Activated T-helper 1 cell treated with anti-CD3 and anti-CD28 coated beads, Interleukin-2, amount 50 U/mL, for 16 hours (primary cell): ENCODE results near the gene POLR3A.

Source experiments
- DNase-seq, 2 donors: peaks; one replicate each; pipeline ENCODE4 v3.0.0-alpha.2; 2020; ENCODE audit warnings: low read depth in 1 of 2, low spot score in 1 of 2

Gene POLR3A

DNA sequence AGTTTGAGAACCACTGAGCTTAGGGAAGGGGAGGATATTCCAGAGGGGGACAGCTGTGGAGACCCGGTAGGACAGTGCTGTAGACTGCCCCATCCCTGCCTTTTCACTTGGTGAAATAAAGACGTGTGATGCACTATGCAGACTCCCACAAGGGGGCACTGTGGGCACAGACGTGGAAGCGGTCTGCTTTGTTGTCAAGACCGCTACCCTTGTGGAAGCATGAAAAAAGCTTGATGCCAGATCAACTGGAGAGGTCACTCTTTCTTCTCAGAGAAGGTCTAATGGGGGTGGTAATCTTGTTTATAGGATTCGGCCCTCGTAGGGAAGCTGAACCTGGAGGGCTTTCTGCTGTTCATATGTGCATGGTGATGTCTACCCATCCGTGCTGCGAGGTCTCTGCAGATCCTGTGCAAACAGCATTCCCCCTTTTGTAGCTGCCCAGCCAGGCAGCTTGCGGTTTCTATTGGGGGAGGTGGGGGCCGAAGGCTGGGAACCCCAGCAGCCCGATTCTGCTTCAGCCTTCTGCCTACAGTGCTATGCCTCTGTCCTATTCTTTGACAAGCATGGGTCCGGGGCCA lies 18.1 kb upstream of the POLR3A start:
- DNase-seq: peak; percentile 60 to 73

DNA sequence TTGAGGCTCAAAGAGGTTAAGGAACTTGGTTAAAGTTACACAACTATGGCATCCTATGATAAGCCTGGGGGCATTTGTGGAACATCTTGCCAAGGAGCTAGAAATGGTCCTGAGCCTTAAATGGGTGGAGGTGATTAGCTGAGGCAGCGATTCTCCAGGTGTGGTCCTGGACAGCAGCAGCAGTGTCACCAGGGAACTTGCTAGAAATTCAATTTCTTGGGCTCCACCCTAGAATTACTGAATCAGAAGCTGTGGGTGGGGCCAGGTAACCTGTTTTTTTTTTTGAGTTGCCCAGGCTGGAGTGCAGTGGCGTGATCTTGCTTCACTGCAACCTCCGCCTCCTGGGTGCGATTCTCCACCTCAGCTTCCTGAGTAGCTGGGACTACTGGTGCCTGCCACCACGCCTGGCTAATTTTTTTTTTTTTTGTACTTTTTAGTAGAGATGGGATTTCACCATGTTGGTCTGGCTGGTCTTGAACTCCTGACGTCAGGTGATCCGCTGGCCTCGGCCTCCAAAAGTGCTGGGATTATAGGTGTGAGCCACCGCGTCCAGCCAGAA lies 17.5 kb upstream of the POLR3A start:
- DNase-seq: no peak

DNA sequence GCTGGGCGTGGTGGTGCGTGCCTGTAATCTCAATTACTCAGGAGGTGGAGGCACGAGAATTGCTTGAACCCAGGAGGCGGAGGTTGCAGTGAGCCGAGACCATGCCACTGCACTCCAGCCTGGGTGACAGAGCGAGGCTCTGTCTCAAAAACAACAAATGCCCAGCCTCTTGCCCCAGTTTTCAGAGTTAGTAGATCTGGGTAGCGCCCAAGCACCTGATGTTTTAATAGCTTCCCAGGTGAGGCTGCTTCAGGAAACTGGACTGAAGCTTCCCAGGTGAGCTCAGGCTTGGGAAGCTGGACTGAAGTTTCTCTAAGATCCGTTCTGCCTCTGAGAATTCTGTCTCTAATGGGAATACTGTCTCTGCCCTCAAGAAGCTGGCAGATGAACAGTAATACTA lies 16.5 kb upstream of the POLR3A start:
- DNase-seq: no peak

DNA sequence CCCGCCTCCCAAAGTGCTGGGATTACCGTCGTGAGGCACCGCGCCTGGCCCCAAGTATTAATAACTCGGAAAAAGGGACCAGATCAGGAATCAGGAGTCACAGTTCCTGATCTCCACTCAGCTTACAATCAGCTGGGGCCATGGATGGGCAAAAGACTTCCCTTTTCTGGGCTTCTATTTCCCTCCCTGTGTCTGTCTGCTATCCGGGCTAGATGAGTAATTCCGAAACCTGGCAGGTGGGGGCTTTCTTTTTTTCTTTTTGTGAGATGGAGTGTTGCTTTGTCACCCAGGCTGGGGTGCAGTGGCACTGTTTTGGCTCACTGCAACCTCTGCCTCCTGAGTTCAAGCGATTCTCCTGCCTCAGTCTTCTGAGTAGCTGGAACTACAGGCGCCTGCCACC lies 15.9 kb upstream of the POLR3A start:
- DNase-seq: no peak

- no peak for DNase-seq
These were observed 15.4 kb upstream of the POLR3A start for GRCh38 chr10:78044699-78045098.

DNA sequence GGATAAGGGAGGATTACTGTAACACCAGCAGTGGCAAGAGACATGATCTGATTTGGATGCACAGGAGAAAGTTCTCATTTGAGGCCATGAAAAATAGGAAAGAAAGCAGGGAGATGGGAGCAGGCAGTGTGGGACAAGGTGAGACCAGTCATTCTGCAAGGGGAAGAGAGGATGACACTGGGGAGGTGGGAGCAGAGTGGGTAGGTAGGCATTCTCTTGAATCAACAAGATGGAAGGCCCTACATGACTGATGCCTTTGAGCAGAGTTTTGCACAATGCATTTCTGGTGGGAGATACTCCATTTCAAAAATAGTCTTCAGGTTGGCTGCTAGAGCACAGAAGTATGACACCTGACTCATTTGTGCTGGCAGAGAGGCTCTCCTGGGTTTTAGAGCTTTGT lies 14.9 kb upstream of the POLR3A start:
- DNase-seq: no peak

DNA sequence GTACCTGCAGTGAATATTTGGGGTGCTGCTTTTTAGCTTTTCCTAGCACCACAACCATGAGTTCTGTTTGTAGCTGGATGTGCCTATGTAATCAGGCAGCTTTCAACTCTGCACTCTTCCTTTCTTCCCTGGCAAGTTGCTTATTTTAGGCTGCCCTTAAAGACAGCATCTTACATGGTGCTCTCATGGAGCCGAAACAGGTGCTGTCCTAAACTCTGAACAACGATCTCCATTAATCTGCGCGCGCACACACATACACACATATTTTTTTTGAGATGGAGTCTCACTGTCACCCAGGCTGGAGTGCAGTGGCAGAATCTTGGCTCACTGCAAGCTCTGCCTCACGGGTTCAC lies 13.4 kb upstream of the POLR3A start:
- DNase-seq: no peak

DNA sequence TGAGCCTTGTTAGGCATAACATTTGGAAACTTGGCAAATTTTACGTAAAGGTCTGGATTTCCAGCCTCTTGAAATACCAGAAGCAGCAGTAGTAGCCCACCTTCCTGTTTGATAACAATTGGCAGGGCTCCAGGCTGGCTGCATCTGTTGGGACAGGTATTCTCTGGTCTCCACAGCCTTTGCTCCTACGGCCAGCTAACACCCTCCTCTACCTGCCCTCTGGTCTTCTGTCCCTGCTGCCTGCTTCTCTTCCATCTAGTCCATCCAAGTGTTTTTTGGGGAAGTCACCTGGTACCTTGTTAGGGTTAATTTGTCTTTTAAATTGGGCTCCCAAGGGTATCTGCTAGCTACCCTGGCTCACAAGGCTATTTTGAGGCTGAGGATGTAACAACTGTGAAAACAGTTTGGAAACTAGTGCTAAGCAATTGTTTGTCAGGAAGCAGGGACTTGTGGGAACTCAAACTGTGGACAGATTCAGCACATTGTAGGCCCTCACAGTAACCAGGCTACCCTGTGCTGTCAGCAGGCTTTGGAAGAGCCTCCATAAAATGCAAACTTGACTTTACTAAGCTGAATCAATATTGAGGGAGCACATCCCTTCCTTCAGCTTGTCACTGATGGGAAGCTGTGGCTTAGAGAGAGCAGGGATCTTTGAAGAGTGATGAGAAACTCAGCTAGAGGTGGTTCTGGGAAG lies 12.9 kb upstream of the POLR3A start:
- DNase-seq: no peak

DNA sequence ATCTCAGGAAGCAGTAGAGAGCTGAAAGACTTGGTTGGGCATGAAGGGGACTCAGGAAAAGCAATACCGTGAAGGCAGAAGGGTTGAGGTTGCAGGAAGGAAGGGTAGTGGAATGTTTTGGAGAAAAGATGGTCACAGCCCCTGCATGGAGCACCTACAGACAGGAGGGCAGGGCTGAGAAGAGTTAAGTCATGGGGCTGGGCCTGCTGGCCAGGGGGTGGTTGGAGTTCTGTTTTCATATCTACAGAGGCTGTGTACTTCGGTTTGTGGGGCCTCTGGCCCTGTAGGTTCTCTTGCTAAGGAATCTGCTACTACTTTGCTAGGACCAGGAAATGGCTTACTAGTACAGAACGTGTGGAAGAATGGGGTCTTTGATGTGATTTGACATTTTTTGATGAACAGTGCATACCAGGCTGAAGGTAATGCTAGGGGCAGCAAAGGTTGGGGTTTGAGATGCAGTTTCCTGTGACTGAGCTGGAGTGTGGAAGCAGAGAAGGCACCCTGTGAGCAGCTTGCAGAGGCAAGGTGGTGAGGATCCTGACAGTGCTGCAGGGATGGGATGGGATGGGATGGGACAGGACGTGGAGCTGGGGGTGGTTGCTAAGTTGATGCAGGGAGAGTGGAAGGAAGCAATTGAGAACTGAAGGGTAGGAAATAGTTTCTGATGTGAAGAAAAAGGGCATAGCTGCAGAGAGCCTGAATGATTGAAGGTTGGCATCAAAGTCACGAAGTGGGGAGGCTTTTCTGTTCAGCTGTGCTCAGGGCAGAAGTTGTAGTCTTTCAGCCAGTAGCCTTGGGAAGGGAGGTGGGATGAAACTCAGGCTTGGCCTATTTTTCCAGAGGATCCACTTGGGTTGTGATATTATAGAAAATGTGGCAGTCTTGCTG lies 12.1 kb upstream of the POLR3A start:
- no peak for DNase-seq

GRCh38 chr10:78039743-78040142 lies 10.4 kb upstream of the POLR3A start:
- DNase-seq: no peak

DNA sequence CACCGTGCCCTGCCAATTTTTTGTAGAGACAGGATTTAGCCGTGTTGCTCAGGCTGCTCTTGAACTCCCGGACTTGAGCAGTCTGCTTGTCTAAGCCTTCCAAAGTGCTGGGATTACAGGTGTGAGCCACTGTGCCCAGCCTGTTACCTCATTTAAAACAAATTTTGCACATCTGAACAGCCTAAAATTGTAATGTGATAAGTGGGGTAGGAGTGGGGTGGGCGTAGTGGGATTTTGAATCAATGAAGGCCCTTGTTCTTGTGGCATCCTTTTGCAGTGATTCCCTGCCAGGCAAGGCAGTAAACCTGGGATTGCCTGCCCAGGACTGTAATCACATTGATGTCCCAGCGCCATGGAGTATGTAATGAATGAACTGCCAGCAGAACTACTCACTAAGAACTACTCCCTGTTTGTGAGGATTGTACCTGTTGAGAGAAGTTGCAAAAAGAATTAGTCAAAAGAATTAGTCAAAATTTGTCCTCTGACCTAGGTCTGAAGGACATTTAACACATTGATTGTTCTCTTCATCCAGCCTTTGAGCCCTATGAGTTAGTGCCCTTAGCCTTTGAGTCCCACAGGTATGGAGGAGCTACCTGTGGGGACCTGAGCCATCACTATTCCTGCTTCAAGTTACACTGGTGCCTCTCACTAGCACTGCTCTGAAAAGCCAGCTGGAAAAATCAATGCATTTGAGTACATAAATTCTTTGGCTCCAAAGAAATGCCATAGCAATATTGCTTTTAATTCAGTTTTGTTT lies 9.7 kb upstream of the POLR3A start:
- no peak for DNase-seq

DNA sequence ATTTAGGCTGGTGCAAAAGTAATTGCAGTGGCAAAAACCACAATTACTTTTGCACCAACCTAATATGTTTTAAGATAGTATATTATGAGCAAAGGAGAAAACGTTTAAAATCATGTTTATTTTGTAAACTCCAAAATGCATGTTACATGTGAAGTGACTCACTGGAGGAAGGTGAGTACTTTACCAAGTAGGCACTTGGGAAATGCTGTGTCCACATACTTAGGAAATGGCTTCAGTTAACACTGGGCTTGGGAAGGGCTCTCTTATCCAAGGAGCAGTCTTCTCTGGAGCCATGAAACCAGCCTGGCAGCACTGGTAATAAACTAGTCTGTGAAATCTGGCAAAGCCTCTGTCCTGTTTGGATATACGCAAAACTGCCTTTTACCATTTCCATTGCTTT lies 8.8 kb upstream of the POLR3A start:
- DNase-seq: no peak

GRCh38 chr10:78035933-78036583 lies 6.7 kb upstream of the POLR3A start:
- no peak for DNase-seq

DNA sequence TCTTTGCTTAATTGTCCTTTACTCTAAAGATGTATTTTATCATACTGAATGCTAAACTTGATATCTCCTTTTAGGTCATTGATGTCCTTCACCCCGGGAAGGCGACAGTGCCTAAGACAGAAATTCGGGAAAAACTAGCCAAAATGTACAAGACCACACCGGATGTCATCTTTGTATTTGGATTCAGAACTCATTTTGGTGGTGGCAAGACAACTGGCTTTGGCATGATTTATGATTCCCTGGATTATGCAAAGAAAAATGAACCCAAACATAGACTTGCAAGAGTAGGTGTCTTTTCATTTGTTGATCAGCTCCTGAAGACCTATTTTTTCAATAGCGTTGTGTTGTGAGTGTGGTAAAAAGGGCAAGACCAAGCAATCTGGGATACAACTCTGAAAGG lies 6.1 kb upstream of the POLR3A start:
- no peak for DNase-seq

DNA sequence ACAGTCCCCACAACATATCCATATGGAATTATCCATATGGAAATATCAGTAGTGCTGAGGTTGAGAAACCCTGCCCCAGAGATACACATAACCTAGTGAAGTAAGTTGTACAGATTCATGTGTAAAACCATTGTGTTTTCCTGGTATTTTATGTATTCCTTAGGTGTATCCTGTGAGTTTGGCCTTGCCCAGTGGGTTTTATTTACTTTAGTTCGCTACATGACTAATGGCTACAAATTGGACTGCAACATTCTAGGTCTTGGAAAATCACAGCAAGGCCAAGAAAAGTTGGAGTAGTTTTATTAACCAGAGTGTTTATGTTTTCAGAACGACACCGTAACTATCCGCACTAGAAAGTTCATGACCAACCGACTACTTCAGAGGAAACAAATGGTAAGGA lies 5.7 kb upstream of the POLR3A start:
- no peak for DNase-seq

- DNase-seq: peak; percentile 85 to 89
These were observed 4.5 kb upstream of the POLR3A start, which contains the start of gene RPS24 for GRCh38 chr10:78033637-78034470. RPS24 (plus strand) TSS chr10:78033863; CDS start chr10:78033902, 39 bp downstream.

- DNase-seq: no peak
These were observed 4.0 kb upstream of the POLR3A start for GRCh38 chr10:78033387-78033636.

GRCh38 chr10:78028438-78029268 lies 662 bp downstream of the POLR3A start:
- no peak for DNase-seq

- no peak for DNase-seq
These were observed 3.5 kb downstream of the POLR3A start for GRCh38 chr10:78025685-78026364.
